ENCODE measurements around the gene TRDMT1.

DNA sequence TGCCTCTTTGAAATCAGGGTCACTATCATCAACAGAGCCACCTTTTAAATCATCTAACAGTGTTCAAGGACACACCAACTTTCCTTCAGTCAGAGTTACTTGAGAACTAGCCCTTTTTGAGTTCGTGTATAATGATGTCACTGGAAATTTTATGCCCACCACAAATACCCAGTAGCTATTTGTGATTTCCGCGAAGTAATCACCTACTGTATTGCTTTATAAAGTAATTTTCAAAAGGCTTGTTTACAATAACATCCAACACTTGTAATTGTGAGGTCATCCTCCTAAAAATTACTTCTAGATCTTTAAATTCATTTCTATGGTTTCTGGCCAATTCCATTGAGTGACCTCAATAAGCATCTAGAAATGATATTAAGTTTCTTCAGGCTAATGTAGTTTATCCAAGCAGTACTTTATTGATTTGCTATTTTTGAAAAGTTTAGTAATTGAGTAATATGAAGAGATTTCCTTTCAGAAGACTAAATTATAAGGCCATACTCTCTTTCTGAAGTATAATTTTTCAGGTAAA lies 12.8 kb downstream of the TRDMT1 start:
- TF ChIP-seq, protein P1, sequence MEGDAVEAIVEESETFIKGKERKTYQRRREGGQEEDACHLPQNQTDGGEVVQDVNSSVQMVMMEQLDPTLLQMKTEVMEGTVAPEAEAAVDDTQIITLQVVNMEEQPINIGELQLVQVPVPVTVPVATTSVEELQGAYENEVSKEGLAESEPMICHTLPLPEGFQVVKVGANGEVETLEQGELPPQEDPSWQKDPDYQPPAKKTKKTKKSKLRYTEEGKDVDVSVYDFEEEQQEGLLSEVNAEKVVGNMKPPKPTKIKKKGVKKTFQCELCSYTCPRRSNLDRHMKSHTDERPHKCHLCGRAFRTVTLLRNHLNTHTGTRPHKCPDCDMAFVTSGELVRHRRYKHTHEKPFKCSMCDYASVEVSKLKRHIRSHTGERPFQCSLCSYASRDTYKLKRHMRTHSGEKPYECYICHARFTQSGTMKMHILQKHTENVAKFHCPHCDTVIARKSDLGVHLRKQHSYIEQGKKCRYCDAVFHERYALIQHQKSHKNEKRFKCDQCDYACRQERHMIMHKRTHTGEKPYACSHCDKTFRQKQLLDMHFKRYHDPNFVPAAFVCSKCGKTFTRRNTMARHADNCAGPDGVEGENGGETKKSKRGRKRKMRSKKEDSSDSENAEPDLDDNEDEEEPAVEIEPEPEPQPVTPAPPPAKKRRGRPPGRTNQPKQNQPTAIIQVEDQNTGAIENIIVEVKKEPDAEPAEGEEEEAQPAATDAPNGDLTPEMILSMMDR (optimal IDR thresholded peaks at IDR 0.05 in 1 of 3, IDR thresholded peaks at IDR 0.05 in 1 of 3, conservative IDR thresholded peaks at IDR 0.05 in 1 of 3; ENCODE audit: extremely low read depth in 1 of 3, insufficient read depth in 2 of 3, low read length in 3 of 3): no peak
- TF ChIP-seq EZH2 (IDR thresholded peaks at IDR 0.05; ENCODE audit: low read length): no peak

All from keratinocyte (primary cell).